GM19099 (cell line): ENCODE results near the gene SLC18A2.

Experiments used
- POLR2A ChIP-seq: IDR thresholded peaks from 3 replicates; pipeline ENCODE4 v1.6.1; 2011; ENCODE audit warnings: low read depth; ENCODE audit not compliant: insufficient read length; ENCODE audit errors: extremely low read depth

The SLC18A2 gene

GRCh38 chr10:117254774-117255735 lies 14.1 kb downstream of the SLC18A2 start:
- no peak for TF ChIP-seq POLR2A

- TF ChIP-seq POLR2A, result no peak
These were observed 15.0 kb downstream of the SLC18A2 start for GRCh38 chr10:117255835-117256460.

- TF ChIP-seq POLR2A, result no peak
These were observed 16.0 kb downstream of the SLC18A2 start for GRCh38 chr10:117256910-117257309.

- no peak for TF ChIP-seq POLR2A
These were observed 16.8 kb downstream of the SLC18A2 start for GRCh38 chr10:117257721-117258120.

GRCh38 chr10:117259279-117259678 lies 18.4 kb downstream of the SLC18A2 start:
- no peak for TF ChIP-seq POLR2A

GRCh38 chr10:117260084-117260483 lies 19.2 kb downstream of the SLC18A2 start:
- no peak for TF ChIP-seq POLR2A

GRCh38 chr10:117261501-117261900 lies 20.6 kb downstream of the SLC18A2 start:
- TF ChIP-seq POLR2A, result no peak

- TF ChIP-seq POLR2A, result no peak
These were observed 21.5 kb downstream of the SLC18A2 start for GRCh38 chr10:117262291-117262902.

GRCh38 chr10:117262903-117263293 lies 22.0 kb downstream of the SLC18A2 start:
- TF ChIP-seq POLR2A, result no peak

- no peak for TF ChIP-seq POLR2A
These were observed 23.9 kb downstream of the SLC18A2 start for GRCh38 chr10:117264782-117265181.

GRCh38 chr10:117266400-117266799 lies 25.5 kb downstream of the SLC18A2 start:
- TF ChIP-seq POLR2A, result no peak

GRCh38 chr10:117266812-117267211 lies 25.9 kb downstream of the SLC18A2 start:
- TF ChIP-seq POLR2A, result no peak

GRCh38 chr10:117268258-117268657 lies 27.3 kb downstream of the SLC18A2 start:
- TF ChIP-seq POLR2A, result no peak

GRCh38 chr10:117268907-117269306 lies 28.0 kb downstream of the SLC18A2 start:
- TF ChIP-seq POLR2A, result no peak

GRCh38 chr10:117271427-117271826 lies 30.5 kb downstream of the SLC18A2 start:
- TF ChIP-seq POLR2A, result no peak
